GM18505 (cell line): Measurements from ENCODE around the gene HOXA2.

Experiments
- ATAC-seq: cut with Tn5 transposase; IDR thresholded peaks from one replicate; pipeline ENCODE4 v1.9.1; 2021; ENCODE audit not compliant: unreplicated experiment
- POLR2A ChIP-seq: IDR thresholded peaks from 4 replicates; pipeline ENCODE4 v1.6.1; 2011; ENCODE audit warnings: borderline replicate concordance; ENCODE audit not compliant: insufficient read depth, insufficient read length; ENCODE audit errors: extremely low read depth

Gene HOXA2

GRCh38 chr7:27091105-27091504, 11.4 kb downstream of the HOXA2 start:
- ATAC-seq = no peak
- no peak for TF ChIP-seq POLR2A

DNA sequence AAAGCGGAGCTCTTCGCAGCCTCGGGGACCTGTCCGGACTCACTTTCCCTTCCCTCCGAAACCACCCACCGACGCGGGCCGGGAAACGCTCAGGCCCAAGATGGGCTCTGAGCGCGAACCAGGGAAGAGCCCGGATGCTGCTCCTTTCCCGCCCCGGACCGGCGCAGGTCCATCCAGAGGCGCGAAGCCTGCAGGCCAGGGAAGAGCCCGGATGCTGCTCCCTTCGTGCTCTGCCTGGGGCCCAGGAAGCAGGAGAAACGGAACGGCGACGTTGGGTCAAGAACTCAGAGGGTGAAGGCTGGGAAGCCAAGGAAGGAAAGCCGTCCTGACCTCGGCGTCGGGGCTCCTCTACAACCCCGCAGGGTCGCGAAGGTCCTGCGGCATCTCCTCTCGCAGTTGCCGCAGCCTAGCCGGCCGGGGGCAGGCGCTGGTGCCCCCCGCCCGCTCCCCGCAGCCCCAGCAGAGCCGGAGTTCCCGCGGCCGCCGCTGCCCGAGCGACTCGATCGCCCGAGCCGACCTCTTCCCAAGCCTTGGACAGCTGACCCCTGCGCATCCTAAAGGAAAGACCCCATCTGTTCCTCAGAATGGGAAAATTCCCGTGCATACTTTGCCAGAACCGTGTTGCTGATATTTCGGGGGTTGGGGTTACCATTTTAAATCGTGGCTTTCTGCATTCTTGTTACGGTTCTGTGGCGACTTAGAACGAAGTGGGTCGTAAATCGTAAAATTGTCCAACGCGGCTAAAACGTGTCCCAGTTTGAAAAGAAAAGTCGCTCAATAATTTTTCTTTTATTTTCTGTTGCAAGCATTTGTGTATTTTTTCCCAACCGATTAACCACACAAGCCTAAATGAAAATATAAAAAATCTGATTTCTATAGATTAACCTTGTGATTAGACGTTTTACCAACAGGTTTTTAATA, 14.2 kb downstream of the HOXA2 start:
- no peak for ATAC-seq
- TF ChIP-seq POLR2A = no peak

GRCh38 chr7:27083646-27084045, 18.8 kb downstream of the HOXA2 start:
- ATAC-seq = no peak
- no peak for TF ChIP-seq POLR2A

- no peak for TF ChIP-seq POLR2A
- no peak for ATAC-seq
Observed at GRCh38 chr7:27082171-27082570, 20.3 kb downstream of the HOXA2 start.

GRCh38 chr7:27080844-27081436, 21.5 kb downstream of the HOXA2 start:
- ATAC-seq = no peak
- no peak for TF ChIP-seq POLR2A

GRCh38 chr7:27079234-27079975, 23.1 kb downstream of the HOXA2 start:
- ATAC-seq = no peak

DNA sequence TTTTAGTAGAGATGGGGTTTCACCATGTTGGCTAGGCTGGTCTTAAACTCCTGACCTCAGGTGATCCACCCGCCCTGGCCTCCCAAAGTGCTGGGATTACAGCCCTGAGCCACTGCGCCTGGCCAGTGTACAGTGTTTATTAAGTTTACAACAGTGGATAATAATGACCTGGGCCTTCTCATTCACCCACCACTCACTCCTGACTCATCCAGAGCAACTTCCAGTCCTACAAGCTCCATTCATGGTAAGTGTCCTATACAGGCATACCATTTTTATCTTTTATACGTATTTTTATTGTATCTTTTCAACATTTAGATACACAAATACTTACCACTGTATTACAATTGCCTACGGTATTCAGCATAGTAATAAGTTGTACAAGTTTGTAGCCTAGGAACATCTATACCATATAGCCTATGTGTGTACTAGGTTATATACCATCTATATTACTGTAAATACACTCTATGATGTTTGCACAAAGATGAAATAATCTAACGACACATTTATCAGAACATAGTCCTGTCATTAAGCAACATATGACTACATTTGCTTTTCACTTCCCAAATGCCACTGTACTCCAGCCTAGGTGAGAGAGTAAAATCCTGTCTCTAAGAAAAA, 23.8 kb downstream of the HOXA2 start:
- no peak for ATAC-seq
- TF ChIP-seq POLR2A = no peak

More at GRCh38 chr7:27079234-27079975, 23.1 kb downstream of the HOXA2 start:
- TF ChIP-seq POLR2A = no peak

DNA sequence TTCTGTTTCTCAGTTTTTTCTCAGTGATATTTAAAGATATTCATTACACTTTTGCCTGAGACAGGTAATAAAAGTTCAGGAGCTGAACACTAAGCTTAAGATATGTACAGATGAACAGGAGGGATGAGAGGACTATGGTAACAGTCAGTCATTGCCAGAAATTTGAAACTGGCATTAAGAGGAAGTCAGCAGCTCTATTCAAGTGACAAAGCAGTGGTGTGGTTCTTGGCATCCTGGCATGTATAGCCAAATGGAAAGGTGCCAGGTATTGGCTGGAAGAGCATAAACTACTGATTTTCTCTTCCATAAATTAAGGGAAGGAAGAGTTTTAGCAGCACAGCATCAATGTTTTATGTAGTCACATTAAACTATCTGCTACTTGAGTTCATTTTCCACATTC, 29.4 kb downstream of the HOXA2 start:
- no peak for ATAC-seq
- TF ChIP-seq POLR2A = no peak

GRCh38 chr7:27071622-27072390, 30.7 kb downstream of the HOXA2 start:
- ATAC-seq = no peak
- TF ChIP-seq POLR2A = no peak

- ATAC-seq = no peak
- no peak for TF ChIP-seq POLR2A
Observed at GRCh38 chr7:27068259-27068658, 34.2 kb downstream of the HOXA2 start.

- no peak for TF ChIP-seq POLR2A
- ATAC-seq = no peak
Observed at GRCh38 chr7:27066148-27066547, 36.3 kb downstream of the HOXA2 start.

- TF ChIP-seq POLR2A = no peak
- no peak for ATAC-seq
Observed at GRCh38 chr7:27065709-27066108, 36.8 kb downstream of the HOXA2 start.
